Testis (tissue), 2 donors: ENCODE data around the gene SMIM5.

Source experiments
- CTCF ChIP-seq, 3 experiments: fragments of 450-650 bp in 2 of 3; fragments of 200-600 bp in 1 of 3; sonication (generic) in 1 of 3; IDR thresholded peaks; one replicate each; pipeline ENCODE4 v1.5.1; 2016 to 2019; ENCODE audit warnings: antibody characterized with exemption in 3 of 3, mild to moderate bottlenecking in 2 of 3, moderate library complexity in 1 of 3
- POLR2A ChIP-seq: fragments of 450-650 bp; IDR thresholded peaks from one replicate; pipeline ENCODE4 v1.6.1; 2017; ENCODE audit warnings: antibody characterized with exemption, mild to moderate bottlenecking, moderate library complexity

DNA sequence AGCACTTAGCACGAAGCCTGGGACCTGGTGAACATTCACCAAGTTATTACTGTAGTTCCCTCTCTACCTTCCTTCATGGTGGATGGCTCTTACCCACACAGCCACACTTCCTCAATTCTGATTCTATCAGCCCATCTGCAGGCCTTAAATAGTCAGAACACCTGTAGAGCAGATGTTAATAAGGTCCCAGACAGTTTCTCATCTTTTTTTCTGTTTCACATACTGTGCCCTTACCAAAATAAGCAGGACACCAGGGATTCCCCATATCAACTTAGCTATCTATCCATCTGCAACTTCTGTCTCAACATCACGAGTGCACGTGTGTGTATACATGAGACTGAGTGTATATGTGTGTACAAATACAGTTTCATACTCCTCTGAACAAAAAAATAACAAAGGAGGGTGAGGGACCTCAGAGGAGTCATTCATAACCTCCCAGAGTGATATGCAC, 30.9 kb downstream of the SMIM5 start:
- TF ChIP-seq CTCF (IDR thresholded peaks at IDR 0.05) (no peak), POLR2A (no peak)
